Upper lobe of left lung (tissue), 4 donors: ENCODE data around the gene SYF2.

Source experiments
- CTCF ChIP-seq, 6 experiments: fragments of 450-650 bp in 4 of 6; fragments of 200-600 bp in 2 of 6; sonication (generic) in 2 of 6; IDR thresholded peaks; one replicate each; pipeline ENCODE4 v1.5.1; 2016 to 2019; ENCODE audit warnings: antibody characterized with exemption in 6 of 6
- POLR2A ChIP-seq, 4 donors: fragments of 450-650 bp; IDR thresholded peaks; one replicate each; pipeline ENCODE4 v1.5.1; 2016 to 2017; ENCODE audit warnings: antibody characterized with exemption in 4 of 4, mild to moderate bottlenecking in 2 of 4
- POLR2AphosphoS5 ChIP-seq, 2 donors: sonication (generic); formaldehyde crosslinking; IDR thresholded peaks; one replicate each; pipeline ENCODE4 v1.5.1; 2017; ENCODE audit warnings: antibody characterized with exemption in 2 of 2

GRCh38 chr1:25183126-25183980 lies 48.9 kb downstream of the SYF2 start:
- no peak for TF ChIP-seq POLR2A (IDR thresholded peaks at IDR 0.05)
- no peak for TF ChIP-seq CTCF (IDR thresholded peaks at IDR 0.05)
- TF ChIP-seq POLR2AphosphoS5 (IDR thresholded peaks at IDR 0.05), result no peak
